A549 (cell line): ENCODE measurements around the gene SMIM45.

Experiments
- ATAC-seq, 2 experiments: fragments of 200-7000 bp in 1 of 2; fragments of >200 bp in 1 of 2; cut with Nextera tagmentation in 1 of 2; cut with Tn5 transposase in 1 of 2; 3 replicates each; pipeline versions ENCODE4 v1.8.0 to v1.9.1; 2018 to 2020; ENCODE audit warnings: mild to moderate bottlenecking in 1 of 2, moderate library complexity in 1 of 2
- CTCF ChIA-PET: fragments of 300-600 bp; sonication (Branson Sonifier 250); formaldehyde crosslinking; extraction: SDS; loops from one replicate; lab custom pipeline; 2021; ENCODE audit warnings: antibody characterized with exemption, inconsistent platforms; lab: Yijun Ruan, JAX
- POLR2A ChIA-PET: fragments of 350-600 bp; formaldehyde crosslinking; extraction: SDS; loops from one replicate; lab custom pipeline; 2021; ENCODE audit warnings: antibody characterized with exemption, inconsistent platforms; lab: Yijun Ruan, JAX
- DNase-seq, 2 experiments: peaks; one replicate each; pipeline versions ENCODE4 v3.0.0 to v3.0.0-alpha.2; 2011 to 2016; ENCODE audit warnings: low read depth in 1 of 2, low spot score in 1 of 2
- FAIRE-seq: peaks from 2 replicates; lab custom pipeline; 2011; peaks lifted over from hg19 to GRCh38; lab: Jason Lieb, UNC
- H3K27ac ChIP-seq, 2 experiments: fragments of >200 bp; sonication (Bioruptor Twin); formaldehyde crosslinking; 3 replicates each; pipeline ENCODE4 v1.5.1; 2016 to 2017
- H3K4me1 ChIP-seq: fragments of >200 bp; sonication (Bioruptor Twin); formaldehyde crosslinking; 3 replicates; pipeline ENCODE4 v1.6.1; 2016
- H3K4me2 ChIP-seq: fragments of >200 bp; sonication (Bioruptor Twin); formaldehyde crosslinking; 3 replicates; pipeline ENCODE4 v1.6.1; 2016
- H3K4me3 ChIP-seq: fragments of >200 bp; sonication (Bioruptor Twin); formaldehyde crosslinking; 3 replicates; pipeline ENCODE4 v1.5.1; 2016
- H3K9me3 ChIP-seq: fragments of >200 bp; sonication (Bioruptor Twin); formaldehyde crosslinking; 3 replicates; pipeline ENCODE4 v1.6.1; 2016
- ATOH8 ChIP-seq: fragments of 250-450 bp; sonication (Bioruptor Pico); IDR thresholded peaks from 2 replicates; pipeline ENCODE4 v1.5.0; 2020; ENCODE audit warnings: low read depth, mild to moderate bottlenecking, moderate library complexity
- CTCF ChIP-seq: fragments of >200 bp; sonication (Bioruptor Twin); formaldehyde crosslinking; IDR thresholded peaks from 3 replicates; pipeline ENCODE4 v1.5.1; 2016
- GATA3 ChIP-seq: IDR thresholded peaks from 2 replicates; pipeline ENCODE4 v1.6.1; 2012; ENCODE audit warnings: borderline replicate concordance
- HOXB5 ChIP-seq: fragments of 250-450 bp; sonication (Bioruptor Pico); IDR thresholded peaks from 2 replicates; pipeline ENCODE4 v1.5.0; 2020; ENCODE audit warnings: mild to moderate bottlenecking, moderate library complexity
- KDM1A ChIP-seq: fragments of 200-600 bp; sonication (generic); IDR thresholded peaks from 2 replicates; pipeline ENCODE4 v1.6.1; 2016; ENCODE audit warnings: low read depth, mild to moderate bottlenecking
- MAFK ChIP-seq: fragments of 450-650 bp; IDR thresholded peaks from 2 replicates; pipeline ENCODE4 v1.6.1; 2014; ENCODE audit not compliant: partially characterized antibody
- MAZ ChIP-seq: fragments of 150-350 bp; IDR thresholded peaks from 2 replicates; pipeline ENCODE4 v1.6.1; 2014; ENCODE audit warnings: antibody characterized with exemption, low read depth, low read length, borderline replicate concordance
- NPAS2 ChIP-seq: fragments of 250-450 bp; sonication (Bioruptor Pico); IDR thresholded peaks from 2 replicates; pipeline ENCODE4 v1.8.0; 2022; ENCODE audit warnings: mild to moderate bottlenecking, moderate library complexity, borderline replicate concordance
- POLR2A ChIP-seq: IDR thresholded peaks from 2 replicates; pipeline ENCODE4 v1.6.1; 2012; ENCODE audit warnings: mild to moderate bottlenecking, low read length
- RAD21 ChIP-seq, 2 experiments: fragments of >200 bp in 1 of 2; sonication (Bioruptor Twin) in 1 of 2; formaldehyde crosslinking in 1 of 2; IDR thresholded peaks in 1 of 2; conservative IDR thresholded peaks in 1 of 2; 2 replicates in 1 of 2; 3 replicates in 1 of 2; pipeline ENCODE4 v1.6.1; 2012 to 2018; ENCODE audit warnings: inconsistent platforms in 1 of 2
- RNF2 ChIP-seq: fragments of 200-600 bp; sonication (generic); IDR thresholded peaks from 2 replicates; pipeline ENCODE4 v1.6.1; 2016; ENCODE audit warnings: low read depth, mild to moderate bottlenecking, antibody characterized with exemption, moderate library complexity, borderline replicate concordance
- SMC3 ChIP-seq: fragments of >200 bp; sonication (Bioruptor Twin); formaldehyde crosslinking; IDR thresholded peaks from 3 replicates; pipeline ENCODE4 v1.6.1; 2018; ENCODE audit warnings: inconsistent platforms
- SREBF2 ChIP-seq: fragments of 450-650 bp; IDR thresholded peaks from 2 replicates; pipeline ENCODE4 v1.6.1; 2014; ENCODE audit warnings: mild to moderate bottlenecking, moderate library complexity
- ZNF302 ChIP-seq: fragments of 250-450 bp; sonication (Bioruptor Pico); IDR thresholded peaks from 2 replicates; pipeline ENCODE4 v1.9.0; 2021; ENCODE audit warnings: inconsistent platforms, mild to moderate bottlenecking, moderate library complexity
- WGBS: methylation state at CpG from one replicate; pipeline ENCODE4 v1.1.6; 2017; ENCODE audit errors: missing lambda C conversion rate; 5-methylcytosine and 5-hydroxymethylcytosine counted together
- TF ChIP-seq, protein P1 (sequence below): fragments of 250-450 bp; sonication (Bioruptor Pico); IDR thresholded peaks from 2 replicates; pipeline ENCODE4 v1.5.0; 2021; ENCODE audit warnings: mild to moderate bottlenecking, moderate library complexity, borderline replicate concordance
- TF ChIP-seq, protein P2 (sequence below): fragments of 200-600 bp; sonication (generic); IDR thresholded peaks from 2 replicates; pipeline ENCODE4 v1.6.1; 2016; ENCODE audit warnings: antibody characterized with exemption, mild to moderate bottlenecking, moderate library complexity

The SMIM45 gene

GRCh38 chr22:41940832-41941765, 10.9 kb upstream of the SMIM45 start:
- H3K27ac ChIP-seq = peak overlapping the region in 1 of 2 experiments; percentile 49; a peak in 1 of 6 replicates
- 69% methylated on average over 6 of the region's 13 CpGs for WGBS
- peak; percentile 59 to 74 for DNase-seq
- H3K4me1 ChIP-seq = peaks cover 17% of the 10 kb centered on the region; the same call in 2 of the 3 replicates
- CTCF ChIA-PET = interaction anchor here (0.6 to 6.2 kb wide), 49 partner anchors 9 to 535 kb away, joined by 3 to 81 read pairs (median 4); partner anchors contain the start of genes MEI1, PMM1, SMIM45 and SREBF2
- TF ChIP-seq MAZ = no peak
- peak; percentile 70 for TF ChIP-seq CTCF
- peak; percentile 63 for TF ChIP-seq SMC3
- TF ChIP-seq, protein P1, sequence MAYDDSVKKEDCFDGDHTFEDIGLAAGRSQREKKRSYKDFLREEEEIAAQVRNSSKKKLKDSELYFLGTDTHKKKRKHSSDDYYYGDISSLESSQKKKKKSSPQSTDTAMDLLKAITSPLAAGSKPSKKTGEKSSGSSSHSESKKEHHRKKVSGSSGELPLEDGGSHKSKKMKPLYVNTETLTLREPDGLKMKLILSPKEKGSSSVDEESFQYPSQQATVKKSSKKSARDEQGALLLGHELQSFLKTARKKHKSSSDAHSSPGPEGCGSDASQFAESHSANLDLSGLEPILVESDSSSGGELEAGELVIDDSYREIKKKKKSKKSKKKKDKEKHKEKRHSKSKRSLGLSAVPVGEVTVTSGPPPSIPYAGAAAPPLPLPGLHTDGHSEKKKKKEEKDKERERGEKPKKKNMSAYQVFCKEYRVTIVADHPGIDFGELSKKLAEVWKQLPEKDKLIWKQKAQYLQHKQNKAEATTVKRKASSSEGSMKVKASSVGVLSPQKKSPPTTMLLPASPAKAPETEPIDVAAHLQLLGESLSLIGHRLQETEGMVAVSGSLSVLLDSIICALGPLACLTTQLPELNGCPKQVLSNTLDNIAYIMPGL (CRISPR knock-in tag) = no peak
- no peak for TF ChIP-seq KDM1A
- TF ChIP-seq SREBF2 = no peak
- no peak for TF ChIP-seq ATOH8 (CRISPR knock-in tag)
- TF ChIP-seq ZNF302 (CRISPR knock-in tag) = no peak
- TF ChIP-seq, protein P2, sequence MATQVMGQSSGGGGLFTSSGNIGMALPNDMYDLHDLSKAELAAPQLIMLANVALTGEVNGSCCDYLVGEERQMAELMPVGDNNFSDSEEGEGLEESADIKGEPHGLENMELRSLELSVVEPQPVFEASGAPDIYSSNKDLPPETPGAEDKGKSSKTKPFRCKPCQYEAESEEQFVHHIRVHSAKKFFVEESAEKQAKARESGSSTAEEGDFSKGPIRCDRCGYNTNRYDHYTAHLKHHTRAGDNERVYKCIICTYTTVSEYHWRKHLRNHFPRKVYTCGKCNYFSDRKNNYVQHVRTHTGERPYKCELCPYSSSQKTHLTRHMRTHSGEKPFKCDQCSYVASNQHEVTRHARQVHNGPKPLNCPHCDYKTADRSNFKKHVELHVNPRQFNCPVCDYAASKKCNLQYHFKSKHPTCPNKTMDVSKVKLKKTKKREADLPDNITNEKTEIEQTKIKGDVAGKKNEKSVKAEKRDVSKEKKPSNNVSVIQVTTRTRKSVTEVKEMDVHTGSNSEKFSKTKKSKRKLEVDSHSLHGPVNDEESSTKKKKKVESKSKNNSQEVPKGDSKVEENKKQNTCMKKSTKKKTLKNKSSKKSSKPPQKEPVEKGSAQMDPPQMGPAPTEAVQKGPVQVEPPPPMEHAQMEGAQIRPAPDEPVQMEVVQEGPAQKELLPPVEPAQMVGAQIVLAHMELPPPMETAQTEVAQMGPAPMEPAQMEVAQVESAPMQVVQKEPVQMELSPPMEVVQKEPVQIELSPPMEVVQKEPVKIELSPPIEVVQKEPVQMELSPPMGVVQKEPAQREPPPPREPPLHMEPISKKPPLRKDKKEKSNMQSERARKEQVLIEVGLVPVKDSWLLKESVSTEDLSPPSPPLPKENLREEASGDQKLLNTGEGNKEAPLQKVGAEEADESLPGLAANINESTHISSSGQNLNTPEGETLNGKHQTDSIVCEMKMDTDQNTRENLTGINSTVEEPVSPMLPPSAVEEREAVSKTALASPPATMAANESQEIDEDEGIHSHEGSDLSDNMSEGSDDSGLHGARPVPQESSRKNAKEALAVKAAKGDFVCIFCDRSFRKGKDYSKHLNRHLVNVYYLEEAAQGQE = no peak
- TF ChIP-seq MAFK = peak; percentile 36
- peak; percentile 75 to 82 for TF ChIP-seq RAD21 (conservative IDR thresholded peaks at IDR 0.05 in 1 of 2, IDR thresholded peaks at IDR 0.05 in 1 of 2)
- no peak for TF ChIP-seq RNF2
- no peak for TF ChIP-seq POLR2A
- TF ChIP-seq GATA3 = no peak
- no peak for TF ChIP-seq NPAS2 (CRISPR knock-in tag)
- no peak for TF ChIP-seq HOXB5 (CRISPR knock-in tag)
- TF ChIP-seq, all 56 proteins: peak for 4
- Histone ChIP-seq H3K4me2 (peak overlapping the region; percentile 25; the same call in 1 of the 3 replicates), H3K4me3 (no peak overlapping the region), H3K9me3 (no peaks in the 10 kb centered on the region)
- ATAC-seq (peak; percentile 87 to 93), FAIRE-seq (no peak)
- POLR2A ChIA-PET = interaction anchor here (0.6 to 0.7 kb wide), 2 partner anchors 25 to 244 kb away, joined by 3 read pairs; no protein-coding TSS in a partner anchor
